Adrenal gland (tissue), 12 donors: Measurements from ENCODE around the gene SLC6A18. TPM values are rescaled to one million over a fixed set of nuclear protein-coding genes. Genes with fewer than 3 reads are reported as not detected.

Experiments
- DNase-seq, 7 donors: peaks; one replicate each; pipeline ENCODE4 v3.0.0-alpha.2; 2019 to 2020
- H3K27ac ChIP-seq, 5 donors: fragments of 200-600 bp; sonication (generic) in 4 of 5; 1 replicate in 3 of 5; 2 replicates in 2 of 5; pipeline versions ENCODE4 v1.5.1 to v1.8.0; 2016 to 2020; ENCODE audit warnings: mild to moderate bottlenecking in 1 of 5
- H3K27me3 ChIP-seq: fragments of 200-600 bp; 2 replicates; pipeline ENCODE4 v1.8.0; 2021
- H3K36me3 ChIP-seq, 2 donors: fragments of 200-600 bp; replicated peaks in 1 of 2; 1 replicate in 1 of 2; 2 replicates in 1 of 2; pipeline versions ENCODE4 v1.5.1 to v1.8.0; 2018 to 2022
- H3K4me1 ChIP-seq, 2 donors: fragments of 200-600 bp; replicated peaks in 1 of 2; 1 replicate in 1 of 2; 2 replicates in 1 of 2; pipeline versions ENCODE4 v1.5.1 to v1.8.0; 2018 to 2021
- H3K4me3 ChIP-seq, 4 donors: fragments of 200-600 bp; sonication (generic) in 3 of 4; one replicate each; pipeline ENCODE4 v1.5.1; 2016 to 2018
- H3K9me3 ChIP-seq, 3 donors: fragments of 200-600 bp; sonication (generic) in 1 of 3; replicated peaks in 1 of 3; 1 replicate in 2 of 3; 2 replicates in 1 of 3; pipeline versions ENCODE4 v1.5.1 to v1.8.0; 2016 to 2021
- CTCF ChIP-seq, 6 experiments: fragments of 450-650 bp in 4 of 6; fragments of 200-600 bp in 2 of 6; sonication (generic) in 1 of 6; IDR thresholded peaks; 1 replicate in 5 of 6; 2 replicates in 1 of 6; pipeline versions ENCODE4 v1.5.1 to v1.8.0; 2016 to 2021; ENCODE audit warnings: antibody characterized with exemption in 6 of 6, mild to moderate bottlenecking in 2 of 6, moderate library complexity in 1 of 6
- POLR2A ChIP-seq, 2 donors: fragments of 450-650 bp; IDR thresholded peaks; one replicate each; pipeline ENCODE4 v1.6.1; 2017; ENCODE audit warnings: antibody characterized with exemption in 2 of 2, mild to moderate bottlenecking in 2 of 2, moderate library complexity in 1 of 2
- WGBS, 4 donors: extraction: QIAGEN DNeasy Blood & Tissue Kit in 2 of 4; methylation state at CpG; one replicate each; pipeline versions ENCODE4 v1.1.5 to v1.1.7; 2013 to 2017; 5-methylcytosine and 5-hydroxymethylcytosine counted together
- intact Hi-C, 2 donors: fragments of 100-400 bp; cut with DNase I; formaldehyde crosslinking; loops; one replicate each; pipeline versions ENCODE4 v1.14.1 to v1.15.0; 2022 to 2023
- polyA plus RNA-seq, 3 donors: library from polyadenylated mRNA; stranded (reverse); fragments of 200-250 nt in 2 of 3; fragments of 350-450 nt in 1 of 3; fragmentation: Illumina TruSeq in 1 of 3; extraction: RNeasy Lipid Tissue Mini Kit (QIAGEN cat#74804) in 1 of 3; gene quantifications; one replicate each; pipeline ENCODE4 v1.2.3, GENCODE V29; 2013 to 2014
- total RNA-seq, 9 donors: library from RNA; depleted of rRNA in 4 of 9; stranded (reverse); fragments of >200 nt in 4 of 9; fragments of 120-200 nt in 1 of 9; fragmentation: NEBNext Ultra II Directional in 1 of 9; extraction: Animal tissue kit (Norgen Biotek cat#: 25700) in 1 of 9; gene quantifications; one replicate each; pipeline versions ENCODE4 v1.1.0 to v1.2.4, GENCODE V29; 2013 to 2023
- donor health status: healthy with polysubstance abuse.
- donor health status: Bipolar disorder and iron deficiency.
- donor health status: DM: yes; HTN: yes; CAD: no.
- donor health status: DM: no; HTN: no; CAD: no.
- donor health status: DM: no; HTN: no; CAD: no.
- donor health status: DM: yes; HTN: yes; CAD: no.

Gene SLC6A18
- total and polyA plus RNA-seq, 12 donors = not detected

- DNase-seq = no peak
- no peak for TF ChIP-seq CTCF (IDR thresholded peaks at IDR 0.05)
- no peak for TF ChIP-seq POLR2A (IDR thresholded peaks at IDR 0.05)
- Histone ChIP-seq H3K27me3 (no peaks in the 10 kb centered on the region), H3K9me3 (no peaks in the 10 kb centered on the region), H3K4me3 (no peak overlapping the region), H3K27ac (no peak overlapping the region), H3K4me1 (no peaks in the 10 kb centered on the region), H3K36me3 (no peaks in the 10 kb centered on the region)
- 84 to 92% (median 90%) methylated on average over 16 to 25 of the region's 25 CpGs for WGBS, 4 donors
- intact Hi-C loops = no loop called here
Measured at GRCh38 chr5:1232780-1233179, 7.6 kb downstream of the SLC6A18 start.

DNA sequence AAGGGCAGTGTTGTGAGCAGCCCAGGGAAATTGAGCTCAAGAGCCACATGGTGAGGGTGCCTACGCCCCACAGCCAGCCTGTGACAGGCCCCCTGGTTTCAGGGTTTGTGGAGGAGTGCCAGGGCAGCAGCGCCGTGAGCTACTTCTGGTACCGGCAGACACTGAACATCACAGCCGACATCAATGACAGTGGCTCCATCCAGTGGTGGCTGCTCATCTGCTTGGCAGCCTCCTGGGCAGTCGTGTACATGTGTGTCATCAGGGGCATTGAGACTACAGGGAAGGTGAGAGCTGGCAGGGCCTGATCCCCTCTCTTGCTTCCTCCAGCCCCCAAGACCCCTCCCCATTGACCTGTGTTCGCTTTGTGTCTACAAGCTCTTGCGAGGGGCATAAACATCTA, 10.2 kb downstream of the SLC6A18 start:
- H3K27ac ChIP-seq = no peak overlapping the region
- no peak for TF ChIP-seq CTCF (IDR thresholded peaks at IDR 0.05)
- no peak for TF ChIP-seq POLR2A (IDR thresholded peaks at IDR 0.05)
- no peaks in the 10 kb centered on the region for H3K9me3 ChIP-seq
- no peaks in the 10 kb centered on the region for H3K4me1 ChIP-seq
- 74 to 80% (median 76%) methylated on average over 8 of the region's 8 CpGs for WGBS, 4 donors
- intact Hi-C loops = no loop called here
- no peak for DNase-seq
- H3K36me3 ChIP-seq = no peaks in the 10 kb centered on the region
- H3K27me3 ChIP-seq = no peaks in the 10 kb centered on the region
- no peak overlapping the region for H3K4me3 ChIP-seq

- Histone ChIP-seq H3K9me3 (no peaks in the 10 kb centered on the region), H3K4me1 (no peaks in the 10 kb centered on the region), H3K36me3 (no peaks in the 10 kb centered on the region), H3K27ac (no peak overlapping the region), H3K27me3 (no peaks in the 10 kb centered on the region), H3K4me3 (no peak overlapping the region)
- DNase-seq = no peak
- 97 to 100% (median 99%) methylated on average over 1 of the region's 1 CpG for WGBS, 4 donors
- TF ChIP-seq POLR2A (IDR thresholded peaks at IDR 0.05) = no peak
- TF ChIP-seq CTCF (IDR thresholded peaks at IDR 0.05) = no peak
- intact Hi-C loops = no loop called here
Measured at GRCh38 chr5:1235838-1236237, 10.7 kb downstream of the SLC6A18 start.

DNA sequence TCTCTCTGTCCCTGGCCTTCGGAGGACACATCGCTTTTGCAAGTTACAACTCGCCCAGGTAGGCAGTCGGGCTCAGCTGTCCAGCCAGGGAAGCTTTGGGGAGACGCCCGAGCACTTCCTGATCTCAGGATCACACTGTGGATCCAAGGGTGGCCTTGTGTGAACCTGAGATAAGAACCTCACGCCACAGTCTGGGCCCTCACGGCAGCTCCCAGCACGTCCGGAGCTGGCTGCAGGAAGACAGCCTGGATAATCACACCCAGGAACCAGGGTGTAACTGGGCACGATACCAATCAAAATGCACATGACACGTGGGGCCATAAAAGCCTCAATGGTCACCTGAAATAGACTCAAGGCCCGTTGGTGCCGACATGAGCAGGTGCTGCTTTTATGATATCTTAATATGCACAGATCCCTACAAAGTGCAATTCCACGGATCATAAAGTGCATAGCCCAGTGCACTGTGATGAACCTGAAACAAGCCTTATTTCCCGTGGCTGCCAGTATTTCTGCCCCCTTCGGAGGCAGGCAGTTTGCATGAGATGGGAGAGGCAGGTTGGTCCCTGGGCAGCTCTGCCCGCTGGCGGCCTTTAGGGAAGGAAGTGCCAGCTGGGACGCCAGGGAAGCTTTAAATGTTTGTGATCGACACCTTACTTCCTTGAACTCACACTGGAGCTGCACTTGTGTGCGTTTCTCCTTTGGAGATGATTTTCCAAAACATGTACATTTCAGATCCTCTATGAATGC, 14.5 kb downstream of the SLC6A18 start:
- Histone ChIP-seq H3K4me3 (no peak overlapping the region), H3K27me3 (peaks cover 6% of the 10 kb centered on the region), H3K9me3 (no peaks in the 10 kb centered on the region), H3K36me3 (no peaks in the 10 kb centered on the region), H3K27ac (no peak overlapping the region), H3K4me1 (no peaks in the 10 kb centered on the region)
- no peak for TF ChIP-seq CTCF (IDR thresholded peaks at IDR 0.05)
- no peak for TF ChIP-seq POLR2A (IDR thresholded peaks at IDR 0.05)
- 68 to 81% (median 74%) methylated on average over 17 to 22 of the region's 22 CpGs for WGBS, 4 donors
- DNase-seq = no peak
- intact Hi-C loops = no loop called here
